B cell (primary cell): Measurements from ENCODE around the gene HDDC2. TPM values are rescaled to one million over a fixed set of nuclear protein-coding genes. Genes with fewer than 3 reads are reported as not detected.

Experiments used
- ATAC-seq: fragments of 200-7000 bp; cut with Tn5 transposase; one replicate; pipeline ENCODE4 v1.10.0; 2021; ENCODE audit warnings: low read depth, mild to moderate bottlenecking, moderate number of reproducible peaks, moderate library complexity
- CTCF ChIA-PET: fragments of 350-600 bp; sonication (Branson Sonifier 250); formaldehyde crosslinking; loops from one replicate; lab custom pipeline; 2021; ENCODE audit warnings: antibody characterized with exemption, inconsistent platforms; lab: Charles Lee
- POLR2A ChIA-PET: fragments of 350-600 bp; sonication (Branson Sonifier 250); formaldehyde crosslinking; loops from one replicate; lab custom pipeline; 2021; ENCODE audit warnings: antibody characterized with exemption; lab: Charles Lee
- DNase-seq: peaks from one replicate; pipeline ENCODE4 v3.0.0; 2013
- H2AFZ ChIP-seq: 2 replicates; pipeline ENCODE4 v1.6.1; 2012; ENCODE audit warnings: mild to moderate bottlenecking, low read depth, low read length; ENCODE audit not compliant: insufficient read depth, poor library complexity, severe bottlenecking
- H3K27ac ChIP-seq, 2 donors: 1 replicate in 1 of 2; 2 replicates in 1 of 2; pipeline ENCODE4 v1.5.1; 2012 to 2013; ENCODE audit warnings: low read length in 2 of 2, mild to moderate bottlenecking in 2 of 2, moderate library complexity in 1 of 2
- H3K27me3 ChIP-seq, 4 experiments: fragments of 200-600 bp in 1 of 4; sonication (generic) in 1 of 4; replicated peaks in 1 of 4; 1 replicate in 2 of 4; 2 replicates in 2 of 4; pipeline versions ENCODE4 v1.6.1 to v1.7.0; 2013 to 2016; ENCODE audit warnings: low read length in 3 of 4, mild to moderate bottlenecking in 2 of 4, mixed read lengths in 1 of 4, moderate library complexity in 1 of 4; ENCODE audit not compliant: insufficient read depth in 4 of 4, control insufficient read depth in 3 of 4; ENCODE audit errors: control extremely low read depth in 1 of 4
- H3K36me3 ChIP-seq, 2 experiments: replicated peaks in 1 of 2; 1 replicate in 1 of 2; 2 replicates in 1 of 2; pipeline versions ENCODE4 v1.6.1 to v1.7.1; 2013; ENCODE audit warnings: low read length in 1 of 2; ENCODE audit not compliant: insufficient read depth in 2 of 2, control insufficient read depth in 1 of 2; ENCODE audit errors: control extremely low read depth in 1 of 2, extremely low read depth in 1 of 2
- H3K4me1 ChIP-seq, 2 donors: fragments of 200-600 bp in 1 of 2; sonication (generic) in 1 of 2; 1 replicate in 1 of 2; 2 replicates in 1 of 2; pipeline versions ENCODE4 v1.5.1 to v1.6.1; 2013 to 2017; ENCODE audit warnings: low read length in 2 of 2; ENCODE audit not compliant: control insufficient read depth in 2 of 2, insufficient read depth in 2 of 2
- H3K4me2 ChIP-seq: replicated peaks from 2 replicates; pipeline ENCODE3; 2012; ENCODE audit warnings: mild to moderate bottlenecking, low read depth, low read length; ENCODE audit not compliant: poor library complexity, severe bottlenecking
- H3K4me3 ChIP-seq, 5 experiments: fragments of 200-600 bp in 1 of 5; sonication (generic) in 1 of 5; 1 replicate in 3 of 5; 2 replicates in 2 of 5; pipeline versions ENCODE4 v1.5.1 to v1.7.0; 2011 to 2016; ENCODE audit warnings: low read length in 4 of 5, mild to moderate bottlenecking in 4 of 5, low read depth in 2 of 5, control low read depth in 1 of 5, moderate library complexity in 1 of 5; ENCODE audit not compliant: insufficient read depth in 1 of 5; ENCODE audit errors: control extremely low read depth in 1 of 5, extremely low read depth in 1 of 5
- H3K79me2 ChIP-seq: fragments of 200-600 bp; sonication (generic); one replicate; pipeline ENCODE4 v1.6.0; 2016; ENCODE audit warnings: low read length; ENCODE audit not compliant: control insufficient read depth, insufficient read depth
- H3K9ac ChIP-seq: fragments of 200-600 bp; sonication (generic); 2 replicates; pipeline ENCODE4 v1.6.1; 2017; ENCODE audit warnings: mild to moderate bottlenecking, low read length, moderate library complexity
- H3K9me3 ChIP-seq, 3 donors: one replicate each; pipeline versions ENCODE4 v1.6.1 to v1.7.1; 2013; ENCODE audit warnings: low read length in 2 of 3; ENCODE audit not compliant: control insufficient read depth in 2 of 3, insufficient read depth in 1 of 3; ENCODE audit errors: control extremely low read depth in 1 of 3
- H4K20me1 ChIP-seq: 2 replicates; pipeline ENCODE4 v1.6.0; 2012; ENCODE audit warnings: mild to moderate bottlenecking, low read length; ENCODE audit not compliant: insufficient read depth, control insufficient read depth, poor library complexity, severe bottlenecking
- H3K27ac Mint-ChIP-seq: one replicate; pipeline ENCODE4 v1.8.0; 2021; ENCODE audit warnings: mixed read lengths
- H3K27me3 Mint-ChIP-seq: one replicate; pipeline ENCODE4 v1.8.0; 2021; ENCODE audit warnings: mixed read lengths
- H3K4me1 Mint-ChIP-seq: one replicate; pipeline ENCODE4 v1.8.0; 2021; ENCODE audit warnings: mixed read lengths
- H3K4me3 Mint-ChIP-seq: one replicate; pipeline ENCODE4 v1.8.0; 2021; ENCODE audit warnings: mixed read lengths
- H3K9me3 Mint-ChIP-seq: one replicate; pipeline ENCODE4 v1.8.0; 2022; ENCODE audit warnings: mixed read lengths; ENCODE audit not compliant: insufficient read depth
- EZH2 ChIP-seq: IDR thresholded peaks from 2 replicates; pipeline ENCODE4 v1.6.1; 2012; ENCODE audit warnings: borderline replicate concordance, low read depth, mild to moderate bottlenecking, moderate library complexity, low read length; ENCODE audit not compliant: insufficient read depth, poor library complexity, severe bottlenecking
- WGBS: methylation state at CpG from one replicate; pipeline ENCODE4 v1.1.5; 2013; ENCODE audit warnings: missing lambda C conversion rate; ENCODE audit not compliant: insufficient coverage; 5-methylcytosine and 5-hydroxymethylcytosine counted together
- intact Hi-C: fragments of 100-400 bp; cut with micrococcal nuclease; formaldehyde crosslinking; loops from one replicate; pipeline ENCODE4 v1.10.0; 2022
- polyA plus RNA-seq: library from polyadenylated mRNA; depleted of rRNA; stranded (reverse); fragments of >200 nt; gene quantifications from 2 replicates; pipeline ENCODE4 v1.2.3, GENCODE V29; 2012
- total RNA-seq, 2 donors: library from RNA; stranded (reverse); fragments of 120-200 nt in 1 of 2; gene quantifications; 1 replicate in 1 of 2; 2 replicates in 1 of 2; pipeline versions ENCODE4 v1.2.3 to v1.2.4, GENCODE V29; 2013 to 2022
- TF ChIP-seq, protein P1 (sequence below): fragments of 200-600 bp; IDR thresholded peaks from one replicate; pipeline ENCODE4 v1.8.0; 2022; ENCODE audit warnings: antibody characterized with exemption, mild to moderate bottlenecking

The HDDC2 gene
- total and polyA plus RNA-seq, 2 donors (not counting 1 experiment from before 2014, with no cell fraction given): 31.6 to 37.6 TPM

DNA sequence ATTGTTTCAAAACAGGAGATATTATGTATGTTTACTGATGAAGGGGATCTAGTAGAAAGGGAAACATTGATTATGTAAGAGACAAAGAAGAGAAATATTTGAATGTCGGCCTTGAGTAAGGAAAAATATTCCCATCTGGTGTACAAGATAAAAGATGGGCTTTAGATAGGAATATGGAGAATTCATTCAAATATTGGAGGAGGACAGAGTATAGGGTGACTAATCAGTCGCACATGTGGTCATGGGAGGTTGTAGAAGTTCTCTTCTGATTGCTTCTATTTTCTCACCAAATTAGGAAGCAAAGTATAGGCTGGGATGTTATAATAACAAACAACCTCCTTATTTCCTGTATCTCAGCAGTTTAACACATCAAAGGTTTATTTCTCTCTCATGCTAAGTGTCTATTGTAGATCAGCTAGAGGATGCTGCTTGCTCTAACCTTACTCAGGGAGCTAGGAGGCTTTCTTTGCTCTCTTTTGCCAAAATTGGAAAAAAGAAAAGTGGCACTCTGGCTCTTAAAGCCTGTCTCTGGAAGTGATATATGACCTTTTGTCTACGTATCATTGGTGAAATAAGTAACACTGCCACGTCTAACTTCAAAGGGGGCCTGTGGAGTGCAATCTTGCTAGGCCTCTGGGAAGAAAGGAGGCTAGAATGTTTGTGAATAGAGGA, 1.2 kb upstream of the HDDC2 start:
- WGBS: 100% methylated on average over 3 of the region's 4 CpGs
- ATAC-seq (no peak), DNase-seq (no peak)
- H3K27ac ChIP-seq: peak overlapping the region in 1 of 2 donors; percentile 81
- TF ChIP-seq EZH2: no peak
- TF ChIP-seq, protein P1, sequence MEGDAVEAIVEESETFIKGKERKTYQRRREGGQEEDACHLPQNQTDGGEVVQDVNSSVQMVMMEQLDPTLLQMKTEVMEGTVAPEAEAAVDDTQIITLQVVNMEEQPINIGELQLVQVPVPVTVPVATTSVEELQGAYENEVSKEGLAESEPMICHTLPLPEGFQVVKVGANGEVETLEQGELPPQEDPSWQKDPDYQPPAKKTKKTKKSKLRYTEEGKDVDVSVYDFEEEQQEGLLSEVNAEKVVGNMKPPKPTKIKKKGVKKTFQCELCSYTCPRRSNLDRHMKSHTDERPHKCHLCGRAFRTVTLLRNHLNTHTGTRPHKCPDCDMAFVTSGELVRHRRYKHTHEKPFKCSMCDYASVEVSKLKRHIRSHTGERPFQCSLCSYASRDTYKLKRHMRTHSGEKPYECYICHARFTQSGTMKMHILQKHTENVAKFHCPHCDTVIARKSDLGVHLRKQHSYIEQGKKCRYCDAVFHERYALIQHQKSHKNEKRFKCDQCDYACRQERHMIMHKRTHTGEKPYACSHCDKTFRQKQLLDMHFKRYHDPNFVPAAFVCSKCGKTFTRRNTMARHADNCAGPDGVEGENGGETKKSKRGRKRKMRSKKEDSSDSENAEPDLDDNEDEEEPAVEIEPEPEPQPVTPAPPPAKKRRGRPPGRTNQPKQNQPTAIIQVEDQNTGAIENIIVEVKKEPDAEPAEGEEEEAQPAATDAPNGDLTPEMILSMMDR: no peak
- H3K4me3 Mint-ChIP-seq: peak overlapping the region; percentile 93
- H3K27ac Mint-ChIP-seq: peak overlapping the region; percentile 85
- H3K79me2 ChIP-seq: peaks cover 18% of the 10 kb centered on the region
- H3K4me1 ChIP-seq: peaks cover 16% of the 10 kb centered on the region in 2 donors
- H3K4me3 ChIP-seq: no peak overlapping the region
- ChIA-PET POLR2A (interaction anchor here (0.6 kb wide), 1 partner anchor 478 kb away, joined by 4 read pairs; no protein-coding TSS in a partner anchor), CTCF (interaction anchor here (1.4 to 15.1 kb wide), 2 partner anchors 451 to 654 kb away, joined by 5 to 375 read pairs; partner anchors contain the start of genes HEY2 and HINT3)
- intact Hi-C loops: loop anchor here (2.0 kb wide), 1 partner anchor 654 kb away; the partner anchor contains the start of gene HINT3
- H3K9me3 Mint-ChIP-seq: no peaks in the 10 kb centered on the region
- H3K9me3 ChIP-seq: no peaks in the 10 kb centered on the region
- H2AFZ ChIP-seq: peak overlapping the region; percentile 85
- H3K4me1 Mint-ChIP-seq: peaks cover 38% of the 10 kb centered on the region
- peaks cover 0 to 18% of the 10 kb centered on the region in 2 experiments for H3K36me3 ChIP-seq
- no peak overlapping the region for H3K4me2 ChIP-seq
- peaks cover 28% of the 10 kb centered on the region for H3K27me3 Mint-ChIP-seq
- H3K9ac ChIP-seq: no peak overlapping the region
- peaks cover 6% of the 10 kb centered on the region for H4K20me1 ChIP-seq
- peaks cover 0 to 8% (median 0%) of the 10 kb centered on the region in 4 experiments for H3K27me3 ChIP-seq

DNA sequence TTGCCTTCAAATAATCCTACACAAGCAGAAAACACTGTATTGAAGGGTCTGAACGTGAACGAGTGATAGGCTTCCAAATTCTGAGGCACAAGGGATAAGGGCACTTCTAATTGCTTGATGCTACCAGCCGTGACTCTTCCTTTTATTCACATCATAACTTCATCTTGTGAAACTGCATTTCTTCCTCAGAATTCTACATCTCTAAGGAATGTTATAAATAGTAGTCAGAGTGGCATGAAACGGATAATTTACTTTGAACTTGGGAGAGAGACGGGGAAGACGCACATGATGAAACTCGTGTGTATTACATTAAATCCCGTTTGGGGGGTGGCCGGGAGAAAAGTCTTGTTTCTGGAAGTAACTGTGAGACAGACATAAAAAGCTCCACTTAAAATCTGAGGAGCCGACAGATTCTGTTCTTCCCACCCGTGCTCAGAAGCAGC, 754 bp downstream of the HDDC2 start:
- ChIA-PET POLR2A (interaction anchor here (0.9 kb wide), 1 partner anchor 489 kb away, joined by 3 read pairs; the partner anchor contains the start of gene NCOA7), CTCF (interaction anchor here (0.5 to 3.3 kb wide), 7 partner anchors 11 to 673 kb away, joined by 3 to 43 read pairs (median 5); partner anchors contain the start of gene NCOA7)
- no peaks in the 10 kb centered on the region for H3K9me3 Mint-ChIP-seq
- H4K20me1 ChIP-seq: peaks cover 6% of the 10 kb centered on the region
- H3K27ac ChIP-seq: peak overlapping the region; percentile 5 to 81
- H3K79me2 ChIP-seq: peaks cover 18% of the 10 kb centered on the region
- peaks cover 43% of the 10 kb centered on the region for H3K4me1 Mint-ChIP-seq
- H3K4me2 ChIP-seq: peak overlapping the region; percentile 81
- H3K27me3 ChIP-seq: peaks cover 0 to 4% (median 0%) of the 10 kb centered on the region in 4 experiments
- ATAC-seq (no peak), DNase-seq (no peak)
- H3K4me3 ChIP-seq: peak overlapping the region; percentile 61 to 85 (median 81)
- peaks cover 0 to 37% of the 10 kb centered on the region in 2 experiments for H3K36me3 ChIP-seq
- H2AFZ ChIP-seq: peak overlapping the region; percentile 85
- peak overlapping the region; percentile 87 for H3K9ac ChIP-seq
- peaks cover 16% of the 10 kb centered on the region in 2 donors for H3K4me1 ChIP-seq
- no peak for TF ChIP-seq EZH2
- TF ChIP-seq, protein P1: no peak
- peak overlapping the region; percentile 93 for H3K4me3 Mint-ChIP-seq
- peaks cover 11% of the 10 kb centered on the region for H3K27me3 Mint-ChIP-seq
- 20% methylated on average over 10 of the region's 11 CpGs for WGBS
- no peaks in the 10 kb centered on the region for H3K9me3 ChIP-seq
- peak overlapping the region; percentile 87 for H3K27ac Mint-ChIP-seq
- intact Hi-C loops: loop anchor here (1.0 kb wide), 1 partner anchor 448 kb away; the partner anchor contains the start of gene HEY2
